Glutamatergic neuron (in vitro differentiated cells): ENCODE data around the gene OMD. TPM values are rescaled to one million over a fixed set of nuclear protein-coding genes. Genes with fewer than 3 reads are reported as not detected.

Experiments used
- DNase-seq: peaks from one replicate; pipeline ENCODE4 v3.0.0; 2022
- H3K27ac Mint-ChIP-seq: one replicate; pipeline ENCODE4 v1.8.0; 2020; ENCODE audit warnings: mild to moderate bottlenecking, mixed read lengths, inconsistent platforms; ENCODE audit not compliant: unreplicated experiment
- H3K27me3 Mint-ChIP-seq: one replicate; pipeline ENCODE4 v1.8.0; 2020; ENCODE audit warnings: mild to moderate bottlenecking, moderate library complexity, mixed read lengths, inconsistent platforms; ENCODE audit not compliant: unreplicated experiment
- H3K36me3 Mint-ChIP-seq: one replicate; pipeline ENCODE4 v1.8.0; 2020; ENCODE audit warnings: mild to moderate bottlenecking, mixed read lengths, inconsistent platforms; ENCODE audit not compliant: unreplicated experiment
- H3K4me1 Mint-ChIP-seq: one replicate; pipeline ENCODE4 v1.8.0; 2020; ENCODE audit warnings: mild to moderate bottlenecking, low read depth, mixed read lengths, inconsistent platforms; ENCODE audit not compliant: unreplicated experiment
- H3K4me3 Mint-ChIP-seq: one replicate; pipeline ENCODE4 v1.8.0; 2020; ENCODE audit warnings: mild to moderate bottlenecking, mixed read lengths, inconsistent platforms; ENCODE audit not compliant: unreplicated experiment
- H3K9me3 Mint-ChIP-seq: one replicate; pipeline ENCODE4 v1.8.0; 2020; ENCODE audit warnings: mild to moderate bottlenecking, moderate library complexity, mixed read lengths, inconsistent platforms; ENCODE audit not compliant: unreplicated experiment
- CTCF ChIP-seq: fragments of 200-600 bp; sonication (generic); IDR thresholded peaks from one replicate; pipeline ENCODE4 v1.5.0; 2021; ENCODE audit not compliant: partially characterized antibody, unreplicated experiment
- total RNA-seq: library from RNA; stranded (reverse); fragmentation: NEBNext Ultra II Directional; extraction: Animal tissue kit (Norgen Biotek cat#: 25700); gene quantifications from one replicate; pipeline ENCODE4 v1.2.1, GENCODE V29; 2021; ENCODE audit not compliant: unreplicated experiment

The OMD gene
- total RNA-seq, 1 donor from 2014 or later, result not detected

- Mint-ChIP-seq H3K27ac (no peak overlapping the region), H3K9me3 (no peaks in the 10 kb centered on the region), H3K4me3 (no peak overlapping the region), H3K4me1 (no peaks in the 10 kb centered on the region), H3K27me3 (no peaks in the 10 kb centered on the region), H3K36me3 (no peaks in the 10 kb centered on the region)
- no peak for TF ChIP-seq CTCF
- no peak for DNase-seq
Observed at GRCh38 chr9:92440751-92441046, 16.4 kb upstream of the OMD start.

GRCh38 chr9:92439921-92440750, 15.9 kb upstream of the OMD start:
- TF ChIP-seq CTCF, result no peak
- DNase-seq, result no peak
- Mint-ChIP-seq H3K4me3 (no peak overlapping the region), H3K27me3 (no peaks in the 10 kb centered on the region), H3K27ac (no peak overlapping the region), H3K9me3 (no peaks in the 10 kb centered on the region), H3K4me1 (no peaks in the 10 kb centered on the region), H3K36me3 (no peaks in the 10 kb centered on the region)

DNA sequence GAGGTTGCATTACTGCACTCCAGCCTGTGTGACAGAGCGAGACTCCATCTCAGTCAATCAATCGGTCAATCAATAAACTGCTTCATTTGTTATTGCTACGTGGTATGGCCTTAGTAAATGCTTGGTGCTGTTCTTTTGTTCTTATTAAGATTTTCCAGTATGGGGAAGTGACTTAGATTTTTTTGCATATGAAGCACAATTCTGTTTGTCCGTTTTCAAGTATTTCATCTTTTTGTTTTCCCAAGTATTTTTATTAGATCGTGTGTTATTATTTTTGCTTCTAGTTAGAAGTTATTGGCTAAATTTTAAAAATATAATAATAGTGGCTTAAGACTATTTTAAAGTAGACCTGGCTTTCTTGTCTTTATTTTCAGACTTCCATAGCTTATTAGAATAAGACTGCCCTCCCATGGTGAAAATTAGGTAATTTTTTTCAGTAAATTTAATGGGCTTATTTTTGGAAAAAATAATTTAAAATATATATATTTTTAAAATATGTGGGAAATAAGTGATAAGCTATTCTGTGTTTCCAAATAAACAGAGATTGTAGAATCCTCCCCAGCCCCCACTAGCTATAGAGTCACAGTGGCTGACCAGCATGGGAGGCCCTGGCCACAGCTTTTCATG, 14.7 kb upstream of the OMD start:
- no peaks in the 10 kb centered on the region for H3K4me1 Mint-ChIP-seq
- TF ChIP-seq CTCF, result no peak
- no peak for DNase-seq
- H3K27ac Mint-ChIP-seq, result no peak overlapping the region
- H3K4me3 Mint-ChIP-seq, result no peak overlapping the region
- no peaks in the 10 kb centered on the region for H3K36me3 Mint-ChIP-seq
- H3K27me3 Mint-ChIP-seq, result no peaks in the 10 kb centered on the region
- H3K9me3 Mint-ChIP-seq, result no peaks in the 10 kb centered on the region

GRCh38 chr9:92435263-92435662, 11.0 kb upstream of the OMD start:
- H3K4me3 Mint-ChIP-seq, result no peak overlapping the region
- H3K27me3 Mint-ChIP-seq, result no peaks in the 10 kb centered on the region
- no peaks in the 10 kb centered on the region for H3K36me3 Mint-ChIP-seq
- no peak for DNase-seq
- H3K9me3 Mint-ChIP-seq, result no peaks in the 10 kb centered on the region
- no peak for TF ChIP-seq CTCF
- H3K27ac Mint-ChIP-seq, result no peak overlapping the region
- peaks cover 2% of the 10 kb centered on the region for H3K4me1 Mint-ChIP-seq

DNA sequence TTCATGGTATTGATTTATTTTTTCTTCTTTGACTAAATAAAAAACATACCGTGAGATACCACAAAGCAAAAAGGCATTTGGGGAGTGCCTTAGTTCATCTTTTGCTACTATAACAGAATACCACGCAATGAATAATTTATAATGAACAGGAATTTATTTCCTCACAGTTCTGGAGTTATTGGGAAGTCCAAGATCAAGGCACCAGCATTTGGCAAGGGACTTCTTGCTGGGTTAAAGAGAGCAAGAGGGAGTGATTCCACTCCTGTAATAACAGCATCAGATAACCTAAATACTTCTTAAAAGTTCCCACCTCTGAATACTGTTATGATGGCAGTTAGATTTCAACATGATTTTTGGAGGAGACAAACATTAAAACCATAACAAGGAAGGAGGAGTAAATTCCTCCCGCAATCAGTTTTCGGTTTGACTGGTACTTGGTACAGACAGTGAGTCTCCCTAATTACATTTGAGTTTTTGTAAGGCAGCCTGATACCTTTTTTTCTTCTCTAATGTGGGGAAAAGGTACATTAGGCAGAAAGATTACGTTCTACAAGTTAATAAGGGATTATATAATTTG, 8.8 kb upstream of the OMD start:
- no peaks in the 10 kb centered on the region for H3K36me3 Mint-ChIP-seq
- no peak for TF ChIP-seq CTCF
- no peak overlapping the region for H3K27ac Mint-ChIP-seq

More for the DNA sequence above, 8.8 kb upstream of the OMD start:
- Mint-ChIP-seq H3K4me1 (peaks cover 2% of the 10 kb centered on the region), H3K27me3 (no peaks in the 10 kb centered on the region), H3K9me3 (no peaks in the 10 kb centered on the region), H3K4me3 (no peak overlapping the region)
- no peak for DNase-seq
